HTR-8/SVneo (cell line): ENCODE data around the gene GABRB2.
"Not testable (repeated sequence)": the region's sequence is repeated elsewhere in the genome, so short reads cannot be mapped to it uniquely, and the experiment has no call there.

Source experiments
- DNase-seq: peaks from one replicate; pipeline ENCODE4 v3.0.0; 2011; ENCODE audit warnings: low spot score, mixed read lengths; ENCODE audit not compliant: insufficient read length
- FAIRE-seq: peaks from 2 replicates; lab custom pipeline; 2011; peaks lifted over from hg19 to GRCh38; lab: Jason Lieb, UNC

The GABRB2 gene

DNA sequence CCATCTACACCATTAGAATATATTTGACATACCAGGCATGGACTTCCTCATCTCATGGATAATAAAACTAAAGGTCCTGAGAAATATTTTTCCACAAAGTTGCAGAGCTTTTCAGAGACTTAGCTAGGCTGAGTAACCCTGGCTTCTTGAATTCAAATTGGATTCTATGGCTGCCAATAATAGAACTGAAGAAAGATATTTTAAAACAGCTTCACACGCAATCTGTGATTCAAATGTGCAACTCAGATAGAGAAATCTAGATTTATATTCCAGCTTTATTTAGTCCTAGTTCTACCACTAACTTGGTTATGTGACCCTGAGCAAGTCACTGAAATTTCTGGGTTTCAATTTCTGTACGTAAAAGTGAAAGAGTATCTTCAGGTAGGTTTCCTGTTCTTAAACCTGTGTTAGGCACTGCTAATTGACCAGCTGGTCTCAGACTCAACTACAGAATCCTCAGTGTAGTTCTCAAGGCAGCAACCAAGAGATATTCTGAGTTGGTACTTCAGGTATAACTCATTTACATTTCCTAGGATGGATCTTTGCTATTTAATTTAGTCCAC, 235.3 kb downstream of the GABRB2 start:
- DNase-seq (no peak), FAIRE-seq (no peak)

DNA sequence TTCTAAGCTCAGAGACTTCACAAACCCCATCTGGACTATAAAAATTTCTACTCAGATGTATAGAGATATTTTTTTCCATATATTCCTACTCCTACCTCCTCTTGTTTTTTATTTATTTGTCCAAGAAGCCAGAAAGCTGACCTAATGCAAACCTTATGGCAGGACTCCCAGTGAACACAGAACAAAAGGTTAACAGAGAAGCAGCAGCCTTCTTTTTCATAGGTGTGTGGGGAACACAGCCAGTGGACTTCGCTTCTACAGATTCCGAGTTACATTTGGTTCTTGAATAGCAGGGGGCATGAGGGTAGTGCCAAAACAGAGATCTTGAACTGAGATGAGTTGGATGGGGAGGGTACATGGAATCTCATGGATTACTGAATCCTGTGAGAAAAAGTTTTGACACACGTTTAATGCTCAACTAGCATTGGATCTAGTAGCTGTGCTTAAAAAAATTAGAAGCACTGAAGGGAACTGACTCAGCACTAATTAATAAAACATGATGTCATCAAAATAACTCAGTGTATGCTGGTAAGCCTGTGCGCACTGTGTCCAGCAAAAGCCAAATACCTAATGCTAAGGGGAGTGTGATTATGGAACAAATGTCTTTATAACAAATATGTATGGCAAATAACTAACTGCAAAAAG, 240.1 kb downstream of the GABRB2 start:
- FAIRE-seq (no peak), DNase-seq (no peak)

DNA sequence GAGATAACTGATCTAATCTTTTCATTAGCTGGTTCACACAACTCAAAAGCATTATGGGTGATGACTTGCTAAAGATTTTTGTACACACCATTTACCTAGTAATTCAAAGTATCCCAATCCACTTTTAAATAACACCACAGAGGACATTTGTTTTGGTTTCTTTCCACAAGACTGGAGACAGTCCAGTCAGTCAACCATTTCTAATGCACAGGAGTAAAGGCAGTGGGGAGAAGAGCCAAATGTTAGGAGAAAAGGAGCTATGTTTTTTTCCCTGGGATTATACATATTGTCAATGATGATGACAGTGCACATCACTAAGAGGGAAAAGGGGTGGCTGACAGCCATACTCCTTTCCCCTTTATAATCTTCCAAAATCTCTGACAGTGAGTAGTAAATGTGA, 240.9 kb downstream of the GABRB2 start:
- DNase-seq (no peak), FAIRE-seq (no peak)

DNA sequence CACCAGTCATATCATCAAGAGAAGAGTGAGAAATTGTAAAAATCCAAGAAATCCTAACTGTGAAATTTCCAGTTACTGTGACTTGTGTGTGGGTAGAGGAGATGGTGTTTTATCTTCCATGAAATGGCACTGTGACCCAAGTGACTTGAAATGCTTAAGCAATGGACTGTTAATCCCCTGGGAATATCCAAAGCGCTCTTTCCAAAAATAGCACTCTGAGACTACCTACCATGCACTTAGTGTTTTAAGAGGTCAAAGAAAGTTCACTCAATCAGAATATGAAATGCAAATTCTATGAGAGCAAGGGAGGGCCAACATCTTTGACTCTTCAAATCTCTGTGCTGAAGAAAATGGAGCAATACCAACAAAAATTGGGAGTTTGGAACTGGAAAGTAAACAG, 244.0 kb downstream of the GABRB2 start:
- DNase-seq (no peak), FAIRE-seq (no peak)

DNA sequence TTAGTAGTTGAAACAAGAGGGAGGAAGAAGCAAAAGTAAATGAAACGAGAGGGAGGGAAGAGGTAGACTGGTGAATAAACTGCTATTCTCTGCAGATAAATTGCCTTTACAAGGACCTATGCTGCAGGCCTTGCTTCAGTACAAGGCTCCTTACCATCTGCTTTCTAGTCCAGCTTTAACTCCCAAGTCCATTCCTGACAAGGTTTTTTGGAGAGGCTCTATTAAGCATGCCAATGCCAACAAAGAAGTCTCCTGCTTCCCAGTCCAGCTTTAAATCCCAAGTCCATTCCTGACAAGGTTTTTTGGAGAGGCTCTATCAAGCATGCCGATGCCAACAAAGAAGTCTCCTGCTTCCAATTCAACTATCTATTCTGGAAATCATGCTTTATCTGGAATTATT, 244.9 kb downstream of the GABRB2 start:
- DNase-seq: no peak
- FAIRE-seq: no peak

DNA sequence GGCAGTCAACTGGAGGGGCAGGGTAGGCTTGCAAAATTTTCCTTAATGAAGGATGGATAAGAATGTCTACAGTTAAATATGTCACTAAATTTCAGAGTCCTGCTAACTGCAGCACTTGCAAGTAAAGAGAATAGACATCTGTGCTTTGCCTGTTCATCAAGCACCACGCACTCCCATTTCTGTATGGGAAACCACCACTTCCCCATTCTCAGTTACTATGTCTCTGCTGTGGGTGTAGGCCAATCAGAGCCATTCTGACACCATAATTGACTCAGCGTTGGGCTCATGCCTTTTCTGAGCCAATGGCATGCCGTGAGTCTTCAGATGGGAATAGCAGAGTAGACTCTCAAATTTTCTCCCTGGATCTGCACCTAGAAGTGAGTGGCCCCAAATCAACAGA, 247.5 kb downstream of the GABRB2 start:
- DNase-seq (no peak), FAIRE-seq (no peak)

DNA sequence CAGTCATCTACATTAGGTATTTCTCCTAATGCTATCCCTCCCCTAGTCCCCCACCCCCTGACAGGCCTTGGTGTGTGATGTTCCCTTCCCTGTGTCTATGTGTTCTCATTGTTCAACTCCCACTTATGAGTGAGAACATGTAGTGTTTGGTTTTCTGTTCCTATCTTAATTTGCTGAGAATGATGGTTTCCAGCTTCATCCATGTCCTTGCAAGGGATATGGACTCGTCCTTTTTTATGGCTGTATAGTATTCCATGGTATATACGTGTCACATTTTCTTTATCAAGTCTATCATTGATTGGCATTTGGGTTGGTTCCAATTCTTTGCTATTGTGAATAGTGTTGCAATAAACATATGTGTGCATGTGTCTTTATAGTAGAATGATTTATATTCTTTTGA, 249.1 kb downstream of the GABRB2 start:
- FAIRE-seq, DNase-seq: not testable (repeated sequence)

DNA sequence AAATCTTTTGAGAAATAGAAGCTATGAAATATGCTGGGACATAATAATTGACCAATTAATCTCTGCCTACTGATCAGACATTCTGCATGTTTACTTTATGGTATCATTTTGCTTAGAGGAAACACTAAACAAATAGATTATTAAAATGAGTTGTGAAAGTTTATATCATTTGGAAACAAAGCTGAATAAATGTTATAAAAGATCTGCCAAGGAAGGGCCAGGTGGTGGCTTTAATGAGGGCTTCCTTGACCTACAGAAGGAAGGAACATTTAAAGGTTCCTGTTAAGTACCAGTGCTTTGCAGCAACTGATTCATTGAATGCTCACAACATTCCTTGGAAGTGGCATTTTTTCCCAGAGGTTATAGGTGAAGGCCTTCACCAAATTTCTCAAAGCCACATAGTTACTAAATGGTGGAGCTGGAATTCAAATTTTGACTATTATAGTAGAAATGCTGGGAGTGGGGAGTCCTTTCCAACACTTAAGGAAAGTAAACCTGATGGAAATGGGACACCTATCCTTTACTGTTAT, 250.7 kb downstream of the GABRB2 start:
- no peak for FAIRE-seq
- no peak for DNase-seq

DNA sequence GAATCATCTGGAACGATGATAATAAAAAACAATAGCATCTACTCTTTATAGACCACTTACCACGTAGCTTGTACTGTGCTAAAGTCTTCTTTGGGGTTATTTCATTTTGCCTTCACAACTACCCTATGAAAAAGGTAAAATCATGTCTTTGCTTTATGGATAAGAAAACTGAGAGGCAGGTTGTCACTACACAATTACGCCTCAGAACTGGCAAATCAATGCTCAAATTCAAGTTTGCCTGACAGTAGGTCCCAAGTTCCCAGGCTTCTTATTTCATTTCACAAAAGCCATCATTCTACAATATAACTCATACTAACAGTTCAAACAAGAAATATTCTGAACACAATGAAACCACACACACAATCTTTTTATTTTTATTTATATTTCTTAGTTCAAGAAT, 258.5 kb downstream of the GABRB2 start:
- FAIRE-seq: no peak
- DNase-seq: no peak

DNA sequence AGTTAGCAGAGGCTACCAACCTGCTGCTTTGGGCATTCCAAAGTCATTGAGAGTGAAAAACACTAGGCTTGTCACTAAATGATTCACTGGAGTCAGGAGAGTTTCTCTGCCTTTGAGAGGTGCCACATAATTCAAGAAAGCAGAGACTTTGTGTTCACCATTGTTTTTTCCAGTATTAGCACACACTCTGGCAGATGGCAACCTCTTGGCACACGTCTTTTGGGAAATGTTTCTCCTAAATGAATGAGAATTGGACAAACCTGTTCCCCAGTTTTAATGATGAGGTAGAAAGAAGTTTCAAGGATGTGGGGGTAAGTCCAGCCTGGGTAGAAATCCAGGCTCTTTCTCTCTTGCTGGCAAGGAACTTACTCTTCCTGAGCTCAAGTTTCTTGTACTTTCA, 259.1 kb downstream of the GABRB2 start:
- FAIRE-seq (no peak), DNase-seq (no peak)

DNA sequence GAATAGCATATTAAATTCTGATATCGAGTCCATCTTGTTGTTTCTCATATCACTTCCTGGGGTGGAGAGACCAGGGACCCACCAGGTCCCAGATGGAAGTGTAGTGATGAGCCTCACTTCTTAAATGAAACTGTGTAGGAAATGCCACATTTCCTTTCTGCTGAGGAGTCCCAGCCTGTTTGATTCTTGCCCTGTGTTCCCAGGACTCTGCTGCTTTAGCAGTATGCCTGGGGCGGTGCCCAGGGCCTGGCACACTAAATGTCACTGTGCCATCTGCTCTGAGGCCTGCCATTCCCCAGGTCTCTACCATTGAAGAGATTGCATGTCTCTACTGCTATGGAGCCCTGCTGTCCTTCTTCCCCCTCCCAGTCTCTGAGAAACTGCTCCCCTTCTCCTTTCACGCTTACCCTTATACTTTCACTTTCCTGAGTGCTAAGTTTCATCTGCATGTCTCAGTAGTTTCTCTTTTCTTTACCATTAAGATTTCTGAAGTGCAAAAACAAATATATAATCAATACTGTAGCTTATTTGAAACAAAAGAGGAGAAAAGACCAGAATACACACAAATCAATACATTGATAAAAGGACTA, 260.4 kb downstream of the GABRB2 start:
- FAIRE-seq (no peak), DNase-seq (no peak)

DNA sequence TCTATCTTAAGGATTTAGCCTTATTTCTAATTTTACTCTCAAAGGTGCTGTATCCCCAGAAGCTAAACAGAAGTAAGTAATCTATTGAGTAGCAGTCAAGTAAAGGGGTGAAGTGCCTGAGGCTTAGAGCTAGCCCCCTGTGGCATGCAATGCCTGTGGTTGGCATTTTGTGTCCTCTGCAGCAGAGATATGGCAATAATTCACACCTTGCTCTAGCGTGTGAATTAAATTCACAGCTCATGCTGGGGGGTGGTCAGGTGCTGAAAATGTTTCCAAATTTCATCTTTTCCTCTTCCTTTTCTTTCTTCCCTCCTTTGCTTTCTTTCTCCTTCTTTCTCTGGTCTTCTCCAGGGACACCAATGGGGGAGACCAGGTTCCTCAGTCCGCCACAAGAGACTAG, 262.1 kb downstream of the GABRB2 start:
- DNase-seq (no peak), FAIRE-seq (no peak)

DNA sequence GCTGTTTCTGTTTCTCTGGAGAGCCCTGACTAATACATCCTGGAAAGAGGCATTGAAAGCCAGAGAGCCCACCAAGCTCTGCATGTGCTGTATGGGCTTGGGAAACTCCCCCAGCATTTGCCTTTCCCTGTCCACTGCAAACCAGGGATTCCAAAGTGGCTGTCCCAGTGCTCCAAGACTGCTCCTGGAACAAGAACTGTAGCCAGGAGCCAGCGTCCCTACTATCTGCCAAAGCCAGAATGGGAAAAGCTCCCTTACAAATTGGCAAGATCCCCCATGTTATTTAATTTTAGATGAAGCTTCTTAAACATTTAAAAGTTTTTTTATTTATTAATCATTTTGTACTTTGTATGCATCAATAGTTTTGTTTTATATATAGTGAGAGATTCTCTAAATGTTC, 263.2 kb downstream of the GABRB2 start:
- DNase-seq (no peak), FAIRE-seq (no peak)

DNA sequence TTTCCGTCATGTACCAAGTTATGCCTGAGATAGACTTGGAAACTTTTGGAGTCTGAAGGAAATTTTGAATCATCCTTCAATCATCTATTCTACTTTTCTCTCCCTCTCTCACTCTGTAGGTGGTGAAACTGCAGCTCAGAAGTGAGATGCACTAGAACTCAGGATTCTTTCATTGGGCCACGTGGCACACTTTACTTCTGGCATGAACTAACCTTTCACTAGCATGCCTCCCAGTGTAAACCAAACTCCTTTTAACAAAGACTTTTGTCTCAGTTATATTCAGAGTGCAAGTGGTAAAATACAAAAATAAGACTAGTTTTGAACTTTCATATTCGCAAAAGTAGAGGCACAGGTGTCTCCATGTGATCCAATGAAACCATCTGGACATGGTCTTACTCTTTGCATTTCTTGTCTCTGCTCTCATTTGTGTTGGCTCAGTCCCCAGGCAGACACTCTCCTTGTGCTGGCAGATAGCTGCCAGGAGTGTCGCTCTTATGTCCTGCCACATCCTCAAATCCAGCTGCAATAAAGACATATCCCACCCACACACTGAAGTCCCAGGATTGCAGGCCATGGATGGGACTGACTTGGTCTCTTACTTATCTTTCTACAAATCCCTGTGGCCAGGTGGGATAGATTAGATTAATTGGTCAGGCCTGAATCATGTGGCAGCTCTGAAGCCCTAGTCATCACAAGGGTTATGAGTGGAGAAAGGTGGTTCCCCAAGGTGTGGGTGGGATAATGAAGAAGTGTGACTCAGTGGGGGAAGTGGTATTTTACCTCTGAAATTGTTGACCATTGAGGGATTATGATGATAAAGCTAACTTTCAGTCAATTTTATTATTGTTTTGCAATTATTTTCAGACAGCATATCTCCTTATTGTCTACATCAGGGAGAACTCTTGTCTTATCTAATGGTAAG, 267.5 kb downstream of the GABRB2 start:
- no peak for FAIRE-seq
- no peak for DNase-seq

DNA sequence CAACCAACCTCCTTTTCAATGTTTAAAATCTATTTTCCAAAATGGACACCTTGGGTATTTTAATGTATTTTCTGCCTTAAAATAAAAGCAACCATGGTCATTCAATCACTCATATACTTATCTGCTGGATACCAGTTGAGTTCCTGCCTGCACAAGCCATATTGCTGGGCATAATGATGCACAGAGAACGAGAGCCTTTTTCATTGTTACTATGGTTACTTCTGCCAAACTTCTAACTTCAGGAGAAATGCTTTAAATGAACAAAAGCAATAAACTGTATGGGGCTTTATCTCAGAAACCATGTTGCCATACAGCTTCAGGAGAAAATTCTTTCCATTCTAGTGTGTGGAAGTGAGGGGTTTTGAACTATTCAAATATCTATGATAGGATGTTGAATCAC, 269.5 kb downstream of the GABRB2 start:
- FAIRE-seq (no peak), DNase-seq (no peak)

DNA sequence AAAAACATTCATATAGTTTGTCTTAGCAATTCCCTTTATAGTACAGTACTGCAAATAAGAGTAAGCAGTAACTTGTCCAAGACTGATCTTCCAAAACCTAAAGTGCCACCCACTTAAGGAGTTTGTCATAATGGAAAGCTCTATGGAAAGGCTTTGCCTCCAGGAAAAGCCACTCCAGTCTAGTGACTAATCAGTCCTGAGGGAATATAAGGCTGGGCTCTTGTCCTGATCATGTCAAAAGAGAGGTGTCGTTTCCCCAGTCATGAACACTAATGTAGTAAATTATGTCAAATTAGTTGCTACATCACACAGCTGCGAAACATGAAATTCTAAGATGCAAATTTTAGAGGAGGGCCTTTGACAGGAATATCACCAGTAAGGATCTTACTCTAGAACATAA, 271.6 kb downstream of the GABRB2 start:
- no peak for FAIRE-seq
- DNase-seq: no peak

DNA sequence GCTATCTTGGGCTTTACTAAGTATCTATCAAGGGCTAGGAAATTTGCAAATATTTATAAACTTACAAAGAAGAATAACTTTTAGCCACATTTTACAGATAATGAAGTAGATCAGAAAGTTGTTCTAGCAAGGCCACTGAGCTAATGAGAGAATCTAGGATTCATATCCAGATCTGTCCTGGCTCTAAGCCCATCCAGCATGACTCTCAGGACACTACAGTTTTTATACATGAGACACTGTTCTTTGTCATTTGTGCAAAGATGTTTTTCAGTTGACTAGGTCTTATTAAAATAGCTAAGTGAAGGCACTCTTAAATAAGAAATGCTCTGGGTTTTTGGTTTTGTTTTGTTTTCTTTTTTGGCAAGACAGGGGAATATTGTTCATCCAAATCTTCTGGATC, 273.1 kb downstream of the GABRB2 start:
- no peak for FAIRE-seq
- no peak for DNase-seq

DNA sequence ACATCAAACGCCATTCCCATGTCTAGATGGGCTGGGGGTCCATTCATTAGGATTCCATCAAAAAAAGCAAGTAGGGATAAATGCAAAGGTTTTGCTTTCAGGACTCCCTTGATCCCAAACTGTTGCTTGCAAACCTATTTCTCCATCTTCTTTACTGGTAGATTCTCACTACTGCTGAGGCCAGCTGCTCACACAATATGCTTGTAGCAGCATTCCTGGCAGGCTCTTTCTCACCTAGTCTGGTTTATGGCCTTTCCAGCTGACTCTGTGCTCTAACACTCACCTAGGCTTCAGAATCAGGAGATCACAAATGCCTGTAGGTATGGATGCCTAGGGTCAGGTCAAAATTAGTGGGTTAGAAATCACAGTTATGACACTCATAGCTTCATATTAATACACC, 274.7 kb downstream of the GABRB2 start:
- FAIRE-seq (no peak), DNase-seq (no peak)

DNA sequence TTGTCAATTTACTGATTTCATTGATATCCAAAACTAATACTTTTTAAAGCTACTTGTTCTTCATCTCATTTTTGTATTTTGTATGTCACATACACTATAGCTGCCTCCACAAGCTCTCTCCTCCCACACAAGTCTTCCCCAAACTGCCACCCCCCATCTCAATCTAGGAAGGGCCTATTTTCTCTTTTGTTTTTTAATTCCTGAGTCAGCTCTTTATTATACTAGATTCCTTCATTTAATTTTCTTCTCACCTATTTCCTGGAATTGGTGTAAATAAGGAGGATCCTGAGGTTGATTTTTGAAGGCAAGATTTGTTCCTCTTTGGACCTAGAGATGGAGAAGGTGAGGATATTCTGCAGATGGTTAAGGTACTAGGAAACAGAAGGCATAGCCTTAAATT, 277.4 kb downstream of the GABRB2 start:
- FAIRE-seq (no peak), DNase-seq (no peak)

DNA sequence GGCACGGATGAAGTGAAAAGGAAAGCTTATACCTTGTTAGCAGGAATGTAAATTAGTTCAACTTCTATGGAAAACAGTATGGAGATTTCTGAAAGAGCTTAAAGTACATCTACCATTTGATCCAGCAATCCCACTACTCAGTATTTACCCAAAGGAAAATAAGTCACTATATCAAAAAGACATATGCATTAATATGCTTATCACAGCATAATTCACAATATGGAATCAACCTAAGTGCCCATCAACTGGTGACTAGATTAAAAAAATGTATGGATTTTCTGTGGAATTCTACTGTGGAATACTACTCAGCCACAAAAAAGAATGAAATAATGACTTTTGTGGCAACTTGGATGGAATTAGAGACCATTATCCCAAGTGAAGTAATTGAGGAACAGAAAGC, 279.6 kb downstream of the GABRB2 start:
- DNase-seq: no peak
- FAIRE-seq: no peak

DNA sequence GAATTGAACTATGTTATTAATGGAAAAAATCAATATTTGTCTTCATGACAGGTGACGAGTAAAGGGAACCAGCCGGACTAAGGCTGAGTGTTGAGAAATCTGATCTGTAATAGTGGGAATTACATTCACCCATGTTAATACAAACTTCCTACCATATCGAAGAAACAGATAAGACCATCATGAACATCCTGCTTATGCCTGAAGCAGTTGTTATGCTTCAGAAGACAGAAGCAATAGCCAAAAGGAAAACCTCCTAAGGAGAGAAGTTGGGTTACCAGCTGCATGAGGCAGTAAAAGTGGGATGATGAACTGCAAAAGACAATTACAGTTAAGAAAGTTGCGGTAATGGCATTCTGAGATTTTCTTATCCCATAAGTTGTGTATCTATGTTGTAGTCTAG, 281.5 kb downstream of the GABRB2 start:
- FAIRE-seq (no peak), DNase-seq (no peak)
